Activated gamma-delta T cell treated with anti-CD3 and anti-CD28 coated beads, Interleukin-2, amount 50 U/mL, for 16 hours (primary cell): ENCODE results near the gene EML1.

Source experiments
- DNase-seq: peaks from one replicate; pipeline ENCODE4 v3.0.0-alpha.2; 2020; ENCODE audit warnings: low read depth

EML1 gene

DNA sequence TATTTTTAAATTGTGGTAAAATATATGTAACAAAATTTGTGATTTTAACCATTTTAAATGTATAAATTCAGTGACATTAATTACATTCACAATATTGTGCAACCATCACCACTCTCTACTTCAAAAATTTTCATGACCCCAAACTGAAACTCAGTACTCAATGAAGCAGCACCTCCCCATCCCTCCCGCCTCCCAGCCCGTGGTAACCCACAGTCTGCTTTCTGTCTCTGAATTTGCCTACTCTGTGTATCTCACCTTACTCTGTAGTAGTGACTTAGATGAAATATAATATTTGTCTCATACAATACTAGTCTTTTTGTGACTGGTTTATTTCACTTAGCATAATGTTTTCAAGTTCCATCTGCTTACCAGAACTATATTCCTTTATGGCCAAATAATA is 36.2 kb downstream of the EML1 start:
- DNase-seq, result no peak

DNA sequence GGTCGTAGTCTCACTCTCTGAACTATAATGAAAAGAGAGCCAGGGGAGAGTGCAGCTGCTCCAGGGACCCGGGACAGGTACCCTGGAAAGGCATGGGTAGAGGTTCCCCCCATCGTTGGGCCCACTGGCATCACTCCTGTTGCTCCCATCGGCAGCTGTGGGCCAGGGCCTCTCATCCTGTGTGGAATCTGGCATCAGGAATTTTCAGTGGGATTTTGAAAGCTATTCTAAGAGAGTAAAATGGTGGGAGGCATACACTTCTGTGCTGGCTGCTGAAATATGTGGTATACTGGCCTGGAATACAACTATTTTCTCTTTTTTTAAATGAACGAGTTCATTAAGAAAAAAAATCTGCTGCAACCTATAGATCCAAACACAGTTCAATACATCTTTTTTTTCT is 38.1 kb downstream of the EML1 start:
- DNase-seq, result no peak

DNA sequence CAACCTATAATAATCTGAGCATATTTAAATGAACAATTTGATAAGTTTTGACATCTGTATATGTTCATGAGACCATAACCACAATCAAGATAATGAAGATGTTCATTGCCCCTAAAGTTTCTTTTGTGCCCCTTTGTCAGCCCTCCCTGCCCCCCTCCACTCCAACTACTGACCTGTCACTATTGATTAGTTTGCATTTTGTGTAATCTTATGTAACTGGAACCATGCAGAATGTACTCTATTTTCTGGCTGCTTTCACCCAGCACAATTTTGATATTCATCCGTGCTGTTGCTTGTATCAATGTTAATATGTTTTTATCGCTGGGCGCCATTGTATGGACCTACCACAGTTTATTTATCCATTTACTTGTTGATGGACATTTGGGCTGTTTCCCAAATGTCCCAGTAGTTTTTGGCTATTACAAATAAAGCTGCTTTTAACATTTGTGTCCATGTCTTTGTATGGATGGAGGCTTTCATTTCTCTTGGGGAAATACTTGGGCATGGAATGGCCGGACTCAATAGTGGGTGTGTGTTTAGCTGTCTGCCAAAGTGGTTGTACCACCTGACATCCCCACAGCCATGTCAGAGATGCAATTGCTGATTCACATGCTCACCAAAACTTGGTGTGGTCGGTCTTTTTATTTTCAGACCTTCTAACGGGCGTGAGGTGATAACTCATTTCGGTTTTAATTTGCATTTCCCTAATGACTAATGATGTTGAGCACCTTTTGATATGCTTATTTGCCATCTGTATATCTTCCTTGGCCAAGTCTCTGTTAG is 38.9 kb downstream of the EML1 start:
- no peak for DNase-seq

DNA sequence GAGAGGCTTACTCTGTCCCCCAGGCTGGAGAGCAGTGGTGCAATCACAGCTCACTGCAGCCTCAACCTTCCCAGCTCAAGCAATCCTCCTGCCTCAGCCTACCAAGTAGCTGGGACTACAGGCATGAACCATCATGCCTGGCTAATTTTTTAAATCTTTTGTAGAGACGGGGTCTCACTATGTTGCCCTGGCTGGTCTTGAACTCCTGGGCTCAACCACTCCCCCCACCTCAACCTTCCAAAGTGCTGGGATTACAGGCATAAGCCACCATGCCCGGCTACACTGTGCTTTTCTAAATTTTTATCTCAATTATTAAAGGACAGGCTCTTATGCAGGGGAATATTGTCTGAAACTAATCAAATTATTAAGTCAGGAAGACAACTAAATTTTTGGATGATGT is 44.6 kb downstream of the EML1 start:
- DNase-seq, result no peak

DNA sequence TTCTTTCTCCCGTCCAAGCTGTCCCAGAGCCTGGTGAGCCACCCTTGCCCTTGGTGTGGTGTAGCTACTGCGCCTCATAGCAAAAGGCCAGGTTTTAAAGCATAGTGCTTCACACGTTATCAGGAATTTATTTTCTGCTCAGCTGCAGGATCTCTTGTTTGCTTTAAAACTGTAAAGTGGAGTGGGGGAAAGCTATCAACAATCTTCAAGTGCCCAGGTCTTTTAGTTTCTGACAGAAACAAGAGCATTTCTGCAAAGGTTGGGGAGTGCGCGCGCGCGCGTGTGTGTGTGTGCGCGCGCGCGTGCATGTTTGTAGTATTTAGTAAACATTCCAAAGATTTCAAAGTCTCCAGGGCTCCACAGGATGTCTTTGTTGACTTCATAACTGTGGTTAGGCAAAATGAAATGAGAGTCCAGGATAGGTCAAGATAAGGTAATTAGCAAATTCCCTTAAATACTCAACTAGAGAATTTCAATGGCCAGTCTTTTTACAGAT is 45.5 kb downstream of the EML1 start:
- no peak for DNase-seq

DNA sequence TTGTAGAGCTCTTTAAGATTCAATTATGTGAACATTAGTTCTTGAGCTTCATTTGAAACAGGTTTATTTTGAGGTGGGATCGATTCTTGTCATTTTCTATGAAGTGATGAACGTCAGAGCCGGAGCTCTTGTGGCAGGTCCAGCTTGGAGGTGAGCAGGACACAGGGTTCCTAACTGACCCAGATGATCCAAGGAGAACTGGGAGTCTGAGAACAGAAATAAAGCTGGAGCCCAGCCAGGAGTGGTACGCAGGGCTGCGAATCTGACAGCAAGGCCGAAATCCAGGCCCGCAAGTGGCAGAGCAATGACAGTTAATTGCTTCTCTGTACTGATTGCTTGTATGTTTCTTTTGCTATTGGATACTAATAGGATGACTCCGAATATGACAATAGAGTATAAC is 46.5 kb downstream of the EML1 start:
- no peak for DNase-seq

DNA sequence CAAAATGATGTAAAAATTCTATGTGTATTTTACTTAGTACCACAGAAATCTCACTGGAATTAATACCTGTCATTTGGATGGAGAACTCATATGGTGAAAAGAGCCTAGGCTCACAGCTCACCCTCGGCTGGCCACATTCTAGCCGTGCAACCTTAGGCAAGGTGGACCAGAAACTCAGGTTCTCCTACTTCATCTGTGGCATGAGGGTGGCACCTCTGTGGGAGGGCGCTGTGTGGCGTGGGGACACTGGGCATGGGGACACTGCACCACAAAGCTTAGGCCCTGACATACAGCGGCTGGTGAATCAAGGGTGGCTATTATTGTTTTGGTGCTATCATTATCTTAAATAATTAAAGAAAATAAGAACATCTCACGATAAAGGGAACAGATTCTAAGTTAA is 47.1 kb downstream of the EML1 start:
- no peak for DNase-seq

DNA sequence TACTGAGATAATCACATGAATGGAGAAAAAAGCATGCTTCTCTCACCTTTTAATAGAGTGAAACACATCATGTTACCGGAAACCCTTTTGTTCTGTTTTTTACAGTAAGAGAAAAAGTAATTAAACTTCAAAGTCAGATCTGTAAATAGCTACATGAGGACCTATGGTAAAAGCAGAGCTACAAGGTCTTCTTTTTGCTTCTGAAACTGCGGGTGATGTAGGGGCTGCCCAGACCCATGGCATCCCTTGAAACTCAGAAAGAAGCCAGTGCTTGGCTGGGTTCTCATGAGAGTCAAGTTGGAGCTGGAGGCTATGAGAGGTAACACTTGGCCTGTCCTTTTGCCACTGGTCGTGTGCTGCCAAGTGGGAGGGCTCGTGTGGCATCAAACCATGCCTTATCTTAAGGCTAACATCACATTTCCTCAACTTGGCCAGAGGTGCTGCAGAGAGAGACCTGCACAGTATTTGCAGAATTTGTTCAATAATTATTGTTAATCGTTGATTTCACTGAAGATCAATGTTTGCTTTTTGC is 47.6 kb downstream of the EML1 start:
- DNase-seq, result no peak

DNA sequence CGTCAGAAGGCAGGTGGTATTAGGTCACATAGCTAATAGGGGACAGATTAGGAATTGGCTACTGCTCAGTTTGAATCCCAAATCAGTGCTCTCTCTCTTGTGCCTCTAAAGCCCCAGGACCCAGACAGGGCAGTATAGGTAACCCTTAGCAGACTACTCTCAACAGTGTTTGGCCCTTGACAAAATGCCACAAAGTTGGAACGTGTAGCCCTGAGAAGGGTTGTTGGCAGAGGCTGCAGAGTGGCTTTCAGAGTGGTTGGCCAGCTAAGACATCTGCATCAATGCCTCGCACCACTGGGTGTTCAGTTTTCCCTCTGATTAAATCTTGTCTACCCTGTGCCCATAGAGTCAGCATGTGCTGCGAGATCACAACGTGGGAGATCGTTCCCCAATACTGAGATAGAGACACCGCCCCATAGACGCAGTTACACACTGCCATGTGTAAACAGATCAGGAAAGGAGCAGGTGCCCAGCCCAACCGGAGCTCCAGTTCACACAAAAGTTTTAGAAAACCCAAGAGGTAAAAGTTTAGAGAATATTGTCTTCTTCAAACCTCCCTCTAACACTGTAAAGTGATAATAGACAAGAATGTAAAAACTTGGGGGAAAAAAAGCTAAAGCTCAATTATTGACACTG is 48.3 kb downstream of the EML1 start:
- no peak for DNase-seq

DNA sequence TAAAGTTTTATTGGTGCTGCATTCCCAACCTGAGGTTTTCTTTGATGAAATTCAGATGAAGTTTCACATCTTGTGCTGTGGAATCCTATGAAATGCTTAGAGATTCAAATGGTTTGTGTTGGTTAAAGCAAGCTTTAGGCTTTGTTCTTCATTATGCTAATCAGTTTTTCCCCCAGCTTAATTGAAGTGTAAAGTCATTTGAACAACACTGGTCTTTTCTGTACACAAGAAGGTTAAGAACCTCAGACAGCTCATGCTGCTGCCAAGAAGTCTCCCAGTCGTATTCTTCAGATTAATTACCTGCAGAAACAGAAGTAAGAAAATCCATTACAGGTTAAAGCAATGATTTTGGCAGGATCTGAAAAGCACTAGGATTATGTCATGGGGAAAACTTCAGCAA is 48.9 kb downstream of the EML1 start:
- DNase-seq, result no peak

DNA sequence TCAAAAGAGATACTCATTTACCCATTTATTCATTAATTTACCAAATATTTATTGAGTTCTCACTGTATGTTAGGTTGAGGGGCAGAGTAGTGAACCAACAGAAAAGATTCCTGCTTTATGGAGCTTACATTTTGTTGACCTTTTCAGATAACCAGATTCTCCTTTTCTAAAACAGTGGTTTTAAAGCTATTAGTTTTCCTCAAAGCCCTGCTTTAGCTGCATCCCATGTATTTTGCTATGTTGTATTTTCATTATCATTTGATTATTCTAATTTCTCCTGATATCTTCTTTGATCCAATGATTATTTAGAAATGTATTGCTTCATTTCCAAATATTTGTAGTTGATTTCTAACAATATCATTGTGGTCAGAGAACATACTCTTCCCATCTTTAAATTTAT is 53.6 kb downstream of the EML1 start:
- DNase-seq, result no peak

DNA sequence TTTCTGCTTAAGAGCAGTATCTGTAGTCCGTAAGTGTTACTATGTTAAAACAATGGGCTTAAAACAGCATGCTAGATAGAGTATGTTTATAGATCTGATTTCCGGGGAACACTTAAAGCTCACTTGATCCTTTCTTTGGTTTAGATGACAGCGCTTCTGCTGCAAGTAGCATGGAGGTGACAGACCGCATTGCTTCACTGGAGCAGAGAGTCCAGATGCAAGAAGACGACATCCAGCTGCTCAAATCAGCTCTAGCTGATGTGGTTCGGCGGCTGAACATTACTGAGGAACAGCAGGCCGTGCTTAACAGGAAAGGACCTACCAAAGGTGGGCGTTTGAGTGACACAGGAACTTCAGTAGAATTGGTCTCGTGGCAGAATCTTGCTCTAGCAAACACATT is 57.5 kb downstream of the EML1 start:
- no peak for DNase-seq

DNA sequence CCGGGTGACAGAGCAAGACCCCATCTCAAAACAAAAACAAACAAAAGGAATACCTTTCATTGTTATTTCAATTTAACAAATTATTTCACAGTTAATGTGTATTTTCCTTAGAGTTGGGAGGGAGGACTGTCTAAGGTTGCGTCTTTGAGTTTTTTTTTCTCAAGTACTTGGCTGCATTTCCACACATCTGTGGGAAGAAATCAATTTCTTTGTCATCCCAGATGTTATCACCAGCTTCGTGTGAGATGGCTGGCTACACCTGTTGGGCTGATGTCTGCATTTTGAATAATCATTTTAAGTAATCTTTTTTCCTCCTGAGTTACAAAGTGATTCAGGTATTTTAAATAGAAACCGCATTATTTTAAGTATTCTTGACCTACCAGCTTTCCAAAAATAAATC is 59.4 kb downstream of the EML1 start:
- no peak for DNase-seq

DNA sequence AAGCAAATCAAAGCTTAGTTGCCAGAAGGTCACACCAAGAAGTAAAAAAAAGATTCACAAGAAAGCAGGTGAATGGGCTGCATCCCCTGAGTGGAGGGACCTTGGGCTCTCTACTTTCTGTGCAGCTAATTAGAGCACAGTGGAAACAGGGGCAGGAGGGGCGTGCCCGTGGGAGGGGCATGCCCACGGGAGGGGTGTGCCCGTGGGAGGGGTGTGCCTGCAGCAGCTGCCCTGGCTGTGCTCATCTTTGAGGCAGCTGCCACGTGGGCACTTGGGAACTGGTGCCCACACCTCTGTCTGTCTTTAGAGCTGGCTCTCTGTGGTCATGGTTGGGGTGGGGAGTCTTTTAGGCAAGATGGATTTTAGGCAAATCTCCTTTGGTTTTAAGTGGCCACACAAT is 60.0 kb downstream of the EML1 start:
- no peak for DNase-seq

DNA sequence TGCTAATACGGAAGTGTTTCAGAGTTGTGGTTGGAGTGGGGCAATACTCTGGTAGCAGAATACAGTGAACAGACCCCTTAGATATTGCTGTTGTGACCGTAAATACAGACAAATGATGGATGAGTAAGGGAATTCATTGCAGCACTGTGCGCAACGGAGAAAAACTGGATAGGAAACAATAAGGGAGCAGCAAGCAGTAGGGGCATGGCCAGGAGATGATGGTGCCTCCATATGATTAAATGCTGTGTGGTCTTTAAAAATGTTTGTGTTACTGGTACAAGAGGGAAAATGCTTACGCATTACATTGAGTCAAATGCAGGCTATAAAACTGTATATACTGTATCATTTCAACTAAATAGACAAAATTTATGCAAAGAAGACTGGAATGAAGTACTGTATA is 61.6 kb downstream of the EML1 start:
- no peak for DNase-seq

DNA sequence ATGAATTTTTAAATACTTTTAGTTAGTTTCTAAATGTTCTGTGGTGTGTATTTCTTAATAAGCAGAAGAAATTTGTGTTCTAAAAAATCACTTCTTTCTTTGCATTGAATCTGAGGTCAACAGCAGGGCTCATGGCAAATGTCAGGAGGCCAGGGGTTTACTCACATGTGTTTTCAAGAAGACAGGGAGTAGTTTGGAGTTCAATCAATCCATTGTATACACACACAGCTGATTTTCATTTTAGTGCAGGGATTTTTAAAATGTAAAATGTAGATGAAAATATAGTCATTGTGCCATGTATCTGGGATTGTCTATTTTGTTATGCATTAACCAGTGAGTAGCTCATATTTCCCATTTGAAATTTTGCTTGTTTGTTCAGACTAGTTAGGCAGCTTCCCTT is 62.1 kb downstream of the EML1 start:
- no peak for DNase-seq

DNA sequence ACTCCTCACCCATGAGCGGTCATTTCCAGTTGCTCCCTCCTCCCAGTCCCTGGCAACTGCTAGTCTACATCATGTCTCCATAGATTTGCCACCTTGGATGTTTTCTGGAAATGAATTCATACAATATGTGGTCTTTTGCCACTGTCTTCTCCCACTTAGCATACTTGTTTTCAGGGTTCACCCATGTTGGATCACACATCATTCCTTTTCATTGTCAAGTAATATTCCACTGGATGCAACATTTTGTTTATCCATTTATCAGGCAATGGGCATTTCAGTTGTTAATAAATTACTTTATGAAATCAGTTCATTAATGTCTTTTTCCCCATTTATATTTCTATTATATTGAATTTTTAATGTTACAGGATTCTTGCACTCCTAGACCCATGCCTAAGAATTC is 64.3 kb downstream of the EML1 start:
- DNase-seq, result no peak

DNA sequence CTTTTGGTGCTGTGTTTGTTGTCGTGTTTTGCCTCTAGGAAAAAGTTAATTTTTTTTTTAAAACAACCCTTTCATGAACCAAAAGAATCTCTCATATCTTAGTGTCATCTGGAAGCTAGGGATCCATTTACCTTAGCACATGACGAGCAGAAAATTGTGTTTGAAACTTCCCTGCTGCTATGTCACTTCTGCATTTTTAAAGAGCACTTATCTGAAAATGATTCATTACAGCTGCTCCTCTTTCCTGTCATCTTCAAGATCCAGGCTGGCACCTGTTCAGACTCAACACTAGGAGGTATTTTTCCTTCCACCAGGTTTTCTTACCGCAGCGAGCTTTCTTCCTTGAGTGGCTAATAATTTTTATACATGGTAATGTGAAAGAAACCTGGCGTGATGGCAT is 67.0 kb downstream of the EML1 start:
- no peak for DNase-seq

DNA sequence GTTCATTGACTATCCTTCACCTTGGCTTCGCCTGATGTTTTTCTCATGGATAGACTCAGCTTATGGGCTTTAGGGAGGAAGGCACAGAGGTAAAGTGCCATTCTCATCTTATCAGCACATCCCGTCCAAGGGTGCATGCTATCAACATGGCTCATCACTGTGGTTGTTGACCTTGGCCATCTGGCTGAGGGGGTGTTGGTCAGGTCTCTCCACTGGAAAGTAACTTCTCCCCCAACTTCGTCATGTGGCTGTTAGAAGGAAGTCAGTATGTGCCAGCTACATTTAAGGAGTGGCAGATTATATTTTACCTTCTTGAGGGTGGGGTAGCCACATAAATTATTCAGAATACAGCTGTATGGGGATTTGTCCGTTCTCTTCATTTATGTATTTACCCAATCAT is 68.9 kb downstream of the EML1 start:
- DNase-seq, result no peak

DNA sequence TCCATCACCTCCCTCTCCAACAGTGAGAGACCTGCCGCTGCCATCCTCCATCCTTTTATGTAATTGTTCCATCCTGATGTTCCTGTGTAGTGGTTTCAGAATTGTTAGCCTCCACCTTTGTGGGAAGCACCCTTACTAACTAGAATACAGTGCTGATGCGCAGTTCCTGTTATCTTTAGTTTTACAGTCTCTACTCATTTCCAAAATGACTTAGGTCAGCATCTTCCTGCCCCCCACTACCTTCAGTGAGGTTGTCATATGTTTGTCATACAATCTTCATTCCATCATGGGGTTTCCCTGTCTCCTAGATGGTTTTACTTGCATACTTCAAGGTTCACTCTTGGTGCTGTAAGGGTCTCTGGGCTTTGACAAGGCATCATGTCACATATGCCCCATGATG is 69.8 kb downstream of the EML1 start:
- no peak for DNase-seq

DNA sequence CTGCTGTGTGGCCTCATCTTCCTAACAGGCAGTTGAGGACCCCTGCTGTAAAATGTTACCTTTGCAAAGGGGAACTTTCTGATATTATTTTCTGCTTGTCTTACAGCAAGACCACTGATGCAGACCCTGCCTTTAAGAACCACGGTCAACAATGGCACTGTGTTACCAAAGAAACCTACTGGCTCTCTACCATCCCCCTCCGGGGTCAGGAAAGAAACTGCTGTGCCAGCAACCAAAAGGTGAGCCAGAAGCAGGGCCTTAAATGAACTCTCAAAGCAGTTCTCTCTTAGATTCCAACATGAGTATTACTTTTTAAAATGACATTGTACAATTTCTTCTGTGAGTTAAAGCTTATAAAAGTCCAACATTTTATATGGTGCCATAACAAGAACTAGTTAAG is 72.2 kb downstream of the EML1 start:
- DNase-seq, result no peak

DNA sequence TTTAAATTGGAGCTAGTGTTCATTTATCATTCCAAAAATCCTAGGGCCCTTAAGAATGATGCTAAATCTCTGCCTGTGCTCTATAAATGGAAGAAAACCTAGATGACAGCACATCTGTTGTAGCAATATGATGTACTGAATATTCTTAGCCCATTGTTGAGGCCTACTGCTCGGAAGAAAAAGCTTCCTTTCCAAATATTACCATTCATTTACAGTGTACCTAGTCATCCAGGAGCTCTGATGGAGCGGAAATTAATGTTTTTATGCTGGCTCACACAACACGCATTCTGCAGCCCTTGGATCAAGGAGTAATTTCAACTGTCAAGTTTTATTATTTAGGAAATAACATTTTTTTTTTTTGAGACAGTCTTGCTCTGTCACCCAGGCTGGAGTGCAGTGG is 77.4 kb downstream of the EML1 start:
- DNase-seq, result no peak

DNA sequence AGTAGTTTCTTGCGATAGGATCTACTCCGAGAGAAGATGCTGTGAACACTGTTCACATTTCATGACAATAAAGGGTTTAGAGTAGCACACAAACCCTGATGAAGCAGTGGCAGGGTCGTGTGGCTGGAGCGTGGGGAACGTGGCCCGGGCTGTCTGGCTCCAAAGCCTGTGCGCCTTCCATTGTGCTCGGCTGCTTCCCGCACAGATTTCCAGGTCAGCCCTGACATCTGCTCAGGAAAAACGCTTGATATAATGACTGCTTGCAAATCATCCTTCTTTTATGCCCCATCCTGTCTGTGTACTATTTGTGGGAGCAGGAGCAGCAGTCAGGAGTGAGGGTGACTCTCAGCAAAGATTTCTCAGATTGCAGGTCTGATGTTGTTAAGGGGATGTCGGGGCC is 78.6 kb downstream of the EML1 start:
- DNase-seq, result no peak
